ENCODE measurements around the gene PLA2G4A. TPM values are rescaled to one million over a fixed set of nuclear protein-coding genes. Genes with fewer than 3 reads are reported as not detected.

The PLA2G4A gene
- total and polyA plus RNA-seq, 2 donors (not counting 3 experiments of a cell fraction or from before 2014, with no cell fraction given) = 8.2 to 13.3 TPM

- Histone ChIP-seq H2AFZ (ENCODE audit: low read depth, low read length) (no peak overlapping the region), H3K27ac (ENCODE audit: insufficient read depth, low read depth, low read length) (peak overlapping the region; percentile 97), H4K20me1 (replicated peaks; ENCODE audit: control insufficient read depth, extremely low read depth, insufficient read depth, low read length) (no peaks in the 10 kb centered on the region), H3K9me3 (replicated peaks; ENCODE audit: control insufficient read depth, insufficient read depth, low read length) (no peaks in the 10 kb centered on the region), H3K4me1 (ENCODE audit: control insufficient read depth, extremely low read depth, insufficient read depth, low read length) (peaks cover 58% of the 10 kb centered on the region), H3K4me3 (replicated peaks in 1 of 3; ENCODE audit: insufficient read depth in 1 of 3, low read depth in 1 of 3, low read length in 3 of 3) (no peak overlapping the region), H3K36me3 (ENCODE audit: control insufficient read depth in 2 of 2, extremely low read depth in 1 of 2, insufficient read depth in 2 of 2, low read length in 2 of 2) (no peaks in the 10 kb centered on the region), H3K9me1 (replicated peaks; ENCODE audit: control insufficient read depth, extremely low read depth, insufficient read depth, low read length) (no peaks in the 10 kb centered on the region), H3K27me3 (ENCODE audit: control insufficient read depth in 2 of 2, insufficient read depth in 2 of 2, low read length in 2 of 2) (no peaks in the 10 kb centered on the region), H3K79me2 (ENCODE audit: control insufficient read depth, insufficient read depth, low read length) (no peaks in the 10 kb centered on the region), H3K9ac (replicated peaks; ENCODE audit: extremely low read depth, insufficient read depth, low read length) (peak overlapping the region; percentile 98), H3K4me2 (ENCODE audit: insufficient read depth, low read length) (peak overlapping the region; percentile 92)
- TF ChIP-seq POLR2AphosphoS5 (IDR thresholded peaks at IDR 0.05; ENCODE audit: insufficient read depth, low read depth, low read length) (peak; percentile 54), EZH2 (IDR thresholded peaks at IDR 0.05; ENCODE audit: borderline replicate concordance, low read depth, low read length, severe bottlenecking) (no peak), FOS (IDR thresholded peaks at IDR 0.05; ENCODE audit: borderline replicate concordance, insufficient read depth, low read length) (peak; percentile 93), MYC (IDR thresholded peaks at IDR 0.05; ENCODE audit: low read depth, low read length) (no peak), JUN (IDR thresholded peaks at IDR 0.05; ENCODE audit: borderline replicate concordance, insufficient read depth, insufficient read length, low read depth) (peak; percentile 63), MAX (IDR thresholded peaks at IDR 0.05; ENCODE audit: insufficient read depth, insufficient read length) (no peak), GATA2 (IDR thresholded peaks at IDR 0.05; ENCODE audit: insufficient read depth, insufficient read length, low read depth, low read length) (peak; percentile 97)
- ChIA-PET POLR2A (interaction anchor here (1.3 kb wide), 1 partner anchor 24 kb away, joined by 6 read pairs; no protein-coding TSS in a partner anchor), CTCF (interaction anchor here (0.7 to 4.5 kb wide), 9 partner anchors 10 to 547 kb away, joined by 3 to 24 read pairs (median 4); partner anchors contain the start of gene PLA2G4A)
- no TSS peak for BruUV-seq (replicated peaks)
- dilution Hi-C loops (cut with MboI; ENCODE audit: extremely low pct_ligation_motif_present, low sequenced_read_pairs) (no loop called here), intact Hi-C loops (cut with micrococcal nuclease) (no loop called here)
- FAIRE-seq (peak; percentile 87), DNase-seq (ENCODE audit: low read depth, low spot score) (peak; percentile 89)
Measured at GRCh38 chr1:186950547-186950946, 121.8 kb downstream of the PLA2G4A start.

- H3K4me1 ChIP-seq (ENCODE audit: control insufficient read depth, extremely low read depth, insufficient read depth, low read length) = peaks cover 30% of the 10 kb centered on the region
- H3K9ac ChIP-seq (replicated peaks; ENCODE audit: extremely low read depth, insufficient read depth, low read length) = no peak overlapping the region
- no peaks in the 10 kb centered on the region for H3K79me2 ChIP-seq (ENCODE audit: control insufficient read depth, insufficient read depth, low read length)
- H3K9me1 ChIP-seq (replicated peaks; ENCODE audit: control insufficient read depth, extremely low read depth, insufficient read depth, low read length) = no peaks in the 10 kb centered on the region
- no TSS peak for BruUV-seq (replicated peaks)
- FAIRE-seq (no peak), DNase-seq (ENCODE audit: low read depth, low spot score) (no peak)
- ChIA-PET CTCF (no interaction called here), POLR2A (no interaction called here)
- H3K27ac ChIP-seq (ENCODE audit: insufficient read depth, low read depth, low read length) = no peak overlapping the region
- no peak overlapping the region for H3K4me3 ChIP-seq (replicated peaks in 1 of 3; ENCODE audit: insufficient read depth in 1 of 3, low read depth in 1 of 3, low read length in 3 of 3)
- H3K36me3 ChIP-seq (ENCODE audit: control insufficient read depth in 2 of 2, extremely low read depth in 1 of 2, insufficient read depth in 2 of 2, low read length in 2 of 2) = no peaks in the 10 kb centered on the region
- intact Hi-C loops (cut with micrococcal nuclease) (no loop called here), dilution Hi-C loops (cut with MboI; ENCODE audit: extremely low pct_ligation_motif_present, low sequenced_read_pairs) (no loop called here)
- no peak overlapping the region for H3K4me2 ChIP-seq (ENCODE audit: insufficient read depth, low read length)
- H3K27me3 ChIP-seq (ENCODE audit: control insufficient read depth in 2 of 2, insufficient read depth in 2 of 2, low read length in 2 of 2) = no peaks in the 10 kb centered on the region
- H4K20me1 ChIP-seq (replicated peaks; ENCODE audit: control insufficient read depth, extremely low read depth, insufficient read depth, low read length) = no peaks in the 10 kb centered on the region
- no peaks in the 10 kb centered on the region for H3K9me3 ChIP-seq (replicated peaks; ENCODE audit: control insufficient read depth, insufficient read depth, low read length)
- TF ChIP-seq MYC (IDR thresholded peaks at IDR 0.05; ENCODE audit: low read depth, low read length) (no peak), CTCF (IDR thresholded peaks at IDR 0.05; ENCODE audit: extremely low read depth in 1 of 2, insufficient read depth in 1 of 2, low read depth in 1 of 2, low read length in 2 of 2) (no peak), EZH2 (IDR thresholded peaks at IDR 0.05; ENCODE audit: borderline replicate concordance, low read depth, low read length, severe bottlenecking) (no peak), POLR2AphosphoS5 (IDR thresholded peaks at IDR 0.05; ENCODE audit: insufficient read depth, low read depth, low read length) (no peak), JUN (IDR thresholded peaks at IDR 0.05; ENCODE audit: borderline replicate concordance, insufficient read depth, insufficient read length, low read depth) (no peak), FOS (IDR thresholded peaks at IDR 0.05; ENCODE audit: borderline replicate concordance, insufficient read depth, low read length) (no peak), MAX (IDR thresholded peaks at IDR 0.05; ENCODE audit: insufficient read depth, insufficient read length) (no peak), GATA2 (IDR thresholded peaks at IDR 0.05; ENCODE audit: insufficient read depth, insufficient read length, low read depth, low read length) (no peak)
- H2AFZ ChIP-seq (ENCODE audit: low read depth, low read length) = no peak overlapping the region
Measured at GRCh38 chr1:186953876-186954275, 125.1 kb downstream of the PLA2G4A start.
